Measurements from ENCODE around the gene VPS37D.
"Not testable (repeated sequence)": the region's sequence is repeated elsewhere in the genome, so short reads cannot be mapped to it uniquely, and the experiment has no call there.

Gene VPS37D

DNA sequence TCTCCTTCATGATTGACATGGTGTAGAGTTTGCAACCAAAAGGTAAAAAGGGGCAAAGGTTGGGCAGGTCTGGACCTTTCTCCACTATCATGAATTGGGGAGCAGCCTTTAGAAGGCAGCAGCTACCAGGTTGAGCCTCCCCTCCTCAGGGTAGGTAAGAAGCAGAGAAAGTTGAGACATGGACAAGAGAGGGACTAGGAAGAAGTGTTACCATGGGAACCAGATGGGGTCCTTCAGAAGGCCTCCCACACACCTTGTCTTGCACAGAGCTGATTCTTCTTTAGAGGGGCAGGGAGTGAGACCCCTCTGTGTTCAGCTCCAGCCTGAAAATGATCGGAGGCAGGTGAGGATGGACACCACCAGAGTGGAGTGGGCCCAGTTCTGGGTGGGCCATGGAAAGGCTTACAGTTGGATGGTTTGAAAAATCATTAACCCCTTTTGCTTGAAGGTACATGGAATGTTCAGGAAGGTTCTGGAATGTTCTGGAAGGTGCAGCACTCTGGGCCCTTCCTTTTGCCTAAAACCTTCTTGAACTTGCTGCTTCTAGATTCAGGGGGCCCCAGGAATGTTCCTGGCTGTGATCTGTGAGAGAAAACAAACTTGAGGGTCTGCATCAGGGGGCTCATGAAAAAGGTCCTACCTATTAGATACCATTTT lies 7.0 kb downstream of the VPS37D start:
- TF ChIP-seq, protein P1, sequence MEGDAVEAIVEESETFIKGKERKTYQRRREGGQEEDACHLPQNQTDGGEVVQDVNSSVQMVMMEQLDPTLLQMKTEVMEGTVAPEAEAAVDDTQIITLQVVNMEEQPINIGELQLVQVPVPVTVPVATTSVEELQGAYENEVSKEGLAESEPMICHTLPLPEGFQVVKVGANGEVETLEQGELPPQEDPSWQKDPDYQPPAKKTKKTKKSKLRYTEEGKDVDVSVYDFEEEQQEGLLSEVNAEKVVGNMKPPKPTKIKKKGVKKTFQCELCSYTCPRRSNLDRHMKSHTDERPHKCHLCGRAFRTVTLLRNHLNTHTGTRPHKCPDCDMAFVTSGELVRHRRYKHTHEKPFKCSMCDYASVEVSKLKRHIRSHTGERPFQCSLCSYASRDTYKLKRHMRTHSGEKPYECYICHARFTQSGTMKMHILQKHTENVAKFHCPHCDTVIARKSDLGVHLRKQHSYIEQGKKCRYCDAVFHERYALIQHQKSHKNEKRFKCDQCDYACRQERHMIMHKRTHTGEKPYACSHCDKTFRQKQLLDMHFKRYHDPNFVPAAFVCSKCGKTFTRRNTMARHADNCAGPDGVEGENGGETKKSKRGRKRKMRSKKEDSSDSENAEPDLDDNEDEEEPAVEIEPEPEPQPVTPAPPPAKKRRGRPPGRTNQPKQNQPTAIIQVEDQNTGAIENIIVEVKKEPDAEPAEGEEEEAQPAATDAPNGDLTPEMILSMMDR (conservative IDR thresholded peaks at IDR 0.05): no peak
- no peak overlapping the region for H3K27ac ChIP-seq

DNA sequence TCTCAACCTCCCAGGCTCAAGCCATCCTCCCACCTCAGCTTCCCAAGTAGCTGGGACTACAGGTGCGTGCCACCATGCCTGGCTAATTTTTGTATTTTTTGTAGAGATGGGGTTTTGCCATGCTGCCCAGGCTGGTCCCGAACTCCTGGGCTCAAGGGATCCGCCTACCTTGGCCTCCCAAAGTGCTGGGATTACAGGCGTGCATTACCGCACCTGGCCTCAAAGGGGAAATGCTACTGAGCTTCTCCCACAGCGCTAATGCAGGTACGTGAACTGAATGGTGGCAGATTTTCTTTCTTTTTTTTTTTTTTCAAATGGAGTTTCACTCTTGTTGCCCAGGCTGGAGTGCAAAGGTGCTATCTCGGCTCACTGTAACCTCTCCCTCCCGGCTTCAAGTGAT lies 8.4 kb downstream of the VPS37D start:
- H3K27ac ChIP-seq: not testable (repeated sequence)
- TF ChIP-seq, protein P1 (conservative IDR thresholded peaks at IDR 0.05): peak; percentile 24; the same call in 1 of the 2 replicates

DNA sequence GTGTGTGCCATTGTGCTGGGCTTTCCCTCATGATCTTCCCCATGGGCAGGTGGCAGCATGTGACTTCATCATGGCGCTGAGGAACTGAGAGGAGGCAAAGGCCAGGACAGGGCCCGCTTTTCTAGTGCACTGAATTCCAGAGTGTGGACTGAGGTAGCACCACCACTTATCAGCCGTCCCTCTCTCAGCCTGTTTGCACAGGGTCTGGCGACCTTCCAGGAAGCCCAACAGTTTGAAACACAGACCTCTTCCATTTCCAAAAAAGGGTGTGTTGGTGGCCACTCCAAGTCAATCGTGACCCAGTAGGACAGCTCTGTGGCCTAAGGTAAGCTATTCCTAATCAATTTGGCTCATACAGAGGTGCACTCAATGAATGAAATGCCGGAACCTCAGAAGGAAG lies 11.2 kb downstream of the VPS37D start:
- TF ChIP-seq, protein P1 (conservative IDR thresholded peaks at IDR 0.05): no peak
- no peak overlapping the region for H3K27ac ChIP-seq

DNA sequence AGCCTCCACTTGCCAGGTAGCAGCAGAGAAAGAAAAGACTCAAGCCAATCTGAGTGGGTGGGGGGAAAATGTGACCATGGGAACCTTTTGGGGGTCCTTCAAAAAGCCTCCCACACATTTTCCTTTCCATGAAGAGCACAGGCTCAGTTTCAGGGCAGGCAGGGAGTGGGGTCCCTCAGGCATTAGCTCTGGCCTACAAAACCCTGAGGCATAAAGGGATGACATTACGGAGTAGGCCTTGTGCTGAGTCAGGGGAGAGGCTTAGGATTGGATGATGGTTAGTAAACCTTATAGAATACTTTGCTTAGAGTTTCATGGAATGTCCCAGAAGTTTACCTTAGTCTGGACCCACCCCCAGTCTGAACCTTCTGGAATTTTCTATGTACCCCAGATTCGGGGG lies 12.1 kb downstream of the VPS37D start:
- H3K27ac ChIP-seq: no peak overlapping the region
- TF ChIP-seq, protein P1 (conservative IDR thresholded peaks at IDR 0.05): no peak

DNA sequence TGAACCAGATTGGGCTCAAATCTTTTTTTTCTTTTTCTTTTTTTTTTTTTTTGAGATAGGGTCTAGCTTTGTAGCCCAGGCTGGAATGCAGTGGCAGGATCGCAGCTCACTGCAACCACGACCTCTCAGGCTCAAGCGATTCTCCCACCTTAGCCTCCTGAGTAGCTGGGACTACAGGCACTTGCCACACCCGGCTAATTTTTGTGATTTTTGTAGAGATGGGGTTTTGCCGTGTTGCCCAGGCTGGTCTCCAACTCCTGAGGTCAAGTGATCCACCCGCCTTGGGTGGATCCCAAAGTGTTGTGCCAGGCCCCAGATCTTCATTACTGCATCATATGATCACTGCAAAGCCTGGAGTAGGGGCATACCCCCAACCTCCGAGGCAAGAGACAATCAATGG lies 12.9 kb downstream of the VPS37D start:
- TF ChIP-seq, protein P1 (conservative IDR thresholded peaks at IDR 0.05): no peak
- H3K27ac ChIP-seq: no peak overlapping the region

DNA sequence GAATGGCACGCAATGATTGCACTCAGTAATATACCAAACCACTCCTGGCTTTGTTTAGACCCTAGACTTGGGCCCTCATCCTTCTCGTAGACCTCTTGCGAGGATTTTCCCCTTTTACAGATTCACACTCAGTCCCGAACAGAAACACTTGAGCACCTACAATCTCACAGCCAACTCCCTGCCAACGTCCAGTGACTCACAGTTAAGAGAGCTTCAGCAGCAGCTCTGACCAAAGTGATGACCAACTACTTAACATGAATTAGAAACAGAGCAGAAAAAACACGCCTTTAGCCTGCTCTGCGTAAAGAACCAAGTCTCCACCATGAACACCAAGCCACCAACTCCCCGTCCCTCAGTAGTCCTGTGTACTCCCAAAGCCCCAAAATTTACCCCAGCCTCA lies 13.4 kb downstream of the VPS37D start:
- no peak overlapping the region for H3K27ac ChIP-seq
- TF ChIP-seq, protein P1 (conservative IDR thresholded peaks at IDR 0.05): no peak

DNA sequence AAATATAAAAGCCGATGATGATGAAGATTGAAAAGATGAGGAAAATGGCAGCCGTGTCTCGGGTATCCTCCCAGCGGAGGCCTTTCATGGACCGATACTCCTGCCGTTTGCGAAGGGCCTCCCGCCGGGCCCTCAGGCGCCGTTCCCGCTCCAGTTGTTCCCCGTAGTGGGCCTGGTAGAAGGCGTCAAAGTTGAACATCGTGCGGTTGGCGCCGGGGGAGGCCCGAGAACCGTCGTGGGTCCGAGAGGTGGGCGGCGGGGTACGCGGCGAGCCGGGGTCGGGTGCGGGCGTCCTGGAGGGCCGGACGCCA lies 15.1 kb downstream of the VPS37D start:
- peak overlapping the region; percentile 89 for H3K27ac ChIP-seq
- TF ChIP-seq, protein P1 (conservative IDR thresholded peaks at IDR 0.05): no peak
